RPMI7951 (cell line): Measurements from ENCODE around the gene RAB37. TPM values are rescaled to one million over a fixed set of nuclear protein-coding genes. Genes with fewer than 3 reads are reported as not detected.

ENCODE experiments used
- DNase-seq: peaks from one replicate; pipeline ENCODE4 v3.0.0-alpha.2; 2012; ENCODE audit warnings: low read depth
- total RNA-seq: library from RNA; depleted of rRNA; stranded (reverse); fragments of >200 nt; shearing (Covaris generic); gene quantifications from 2 replicates; pipeline ENCODE4 v1.2.3, GENCODE V29; 2014

Gene RAB37
- total RNA-seq, 1 experiment from 2014 or later: not detected

GRCh38 chr17:74728033-74728701 lies 8.9 kb upstream of the RAB37 start:
- no peak for DNase-seq

DNA sequence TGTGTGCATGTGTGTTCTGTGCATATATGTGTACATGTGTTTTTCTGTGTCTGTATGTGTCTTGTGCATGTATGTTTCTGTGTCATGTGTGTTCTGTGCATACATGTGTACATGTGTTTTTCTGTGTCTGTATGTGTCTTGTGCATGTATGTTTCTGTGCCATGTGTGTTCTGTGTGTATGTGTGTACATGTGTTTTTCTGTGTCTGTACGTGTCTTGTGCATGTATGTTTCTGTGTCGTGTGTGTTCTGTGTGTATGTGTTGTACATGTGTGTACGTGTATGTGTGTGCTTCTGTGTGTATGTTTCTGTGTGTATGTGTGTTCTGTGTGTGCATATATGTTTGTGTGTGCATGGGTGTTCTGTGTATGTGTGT lies 8.4 kb upstream of the RAB37 start:
- no peak for DNase-seq

DNA sequence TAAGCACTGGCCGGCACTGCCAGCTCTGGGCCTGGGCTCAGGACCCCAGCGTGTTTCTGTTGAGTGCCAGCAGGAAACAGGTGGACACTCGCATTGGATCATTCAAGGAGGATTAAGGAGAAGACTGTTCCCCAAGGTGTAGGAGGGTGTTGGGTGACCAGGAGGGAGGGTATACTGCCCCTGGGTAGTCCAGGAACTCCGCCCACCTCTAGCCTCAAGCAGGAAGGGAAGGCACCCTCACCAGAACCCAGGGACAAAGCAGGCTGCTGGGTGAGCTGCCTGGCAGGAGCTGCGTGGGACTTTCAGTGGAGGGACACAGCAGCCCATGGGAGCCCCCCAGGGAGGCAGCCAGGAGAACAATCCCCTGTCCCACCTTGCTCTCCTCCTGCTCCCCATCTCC lies 7.7 kb upstream of the RAB37 start:
- DNase-seq: no peak

DNA sequence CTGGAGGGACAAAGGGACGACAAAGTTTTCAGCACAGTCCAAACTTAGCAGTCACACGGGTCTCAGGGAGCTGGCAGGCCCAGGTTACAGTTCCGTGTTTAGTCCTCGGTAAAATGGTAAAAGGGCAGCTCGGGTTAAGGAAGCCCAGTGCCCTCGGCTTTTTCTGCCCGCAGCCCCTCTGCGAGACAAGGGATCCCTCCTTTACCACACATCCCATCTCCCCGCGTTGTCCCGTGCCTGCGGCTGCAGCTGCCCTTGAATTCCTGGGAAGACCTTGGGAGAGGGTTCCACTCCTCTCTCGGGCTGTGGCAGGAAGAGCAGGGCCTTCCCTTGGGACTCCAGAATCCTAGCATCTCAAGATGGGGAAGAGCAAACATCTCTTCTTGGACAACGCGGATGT lies 7.2 kb upstream of the RAB37 start:
- DNase-seq: no peak

- DNase-seq: peak; percentile 50
Measured at GRCh38 chr17:74730491-74731346, 6.3 kb upstream of the RAB37 start.

DNA sequence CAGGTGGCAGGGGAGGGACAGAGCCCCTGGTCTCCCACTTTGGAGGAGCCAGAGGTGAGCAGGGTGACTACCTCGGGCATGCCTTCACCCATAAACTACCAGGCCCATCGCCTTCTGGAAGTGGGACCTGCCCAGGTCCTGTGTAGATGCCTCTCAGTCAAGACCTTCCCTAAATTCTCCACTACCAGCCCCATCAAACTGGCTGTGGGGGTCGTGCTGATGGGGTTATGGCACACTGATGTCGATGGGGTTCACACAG lies 5.8 kb upstream of the RAB37 start:
- no peak for DNase-seq

- DNase-seq: no peak
Measured at GRCh38 chr17:74732042-74732867, 4.8 kb upstream of the RAB37 start.

GRCh38 chr17:74733365-74734122 lies 3.5 kb upstream of the RAB37 start:
- no peak for DNase-seq

DNA sequence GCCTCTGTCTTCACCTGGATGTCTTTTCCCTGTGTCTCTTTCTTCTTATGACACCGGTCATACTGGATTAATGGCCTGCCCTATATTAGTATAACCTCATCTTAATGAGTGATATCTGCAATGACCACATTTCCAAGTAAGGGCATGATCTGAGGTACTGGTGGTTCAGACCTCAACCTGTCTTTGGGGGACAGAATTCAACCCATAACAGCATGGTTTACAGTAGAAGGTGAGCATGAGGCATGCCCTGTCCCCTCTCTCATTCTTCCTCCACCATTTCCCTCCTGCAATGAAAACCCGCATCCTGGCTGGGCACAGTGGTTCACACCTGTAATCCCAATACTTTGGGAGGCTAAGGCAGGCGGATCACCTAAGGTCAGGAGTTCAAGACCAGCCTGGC lies 2.8 kb upstream of the RAB37 start:
- DNase-seq: no peak

DNA sequence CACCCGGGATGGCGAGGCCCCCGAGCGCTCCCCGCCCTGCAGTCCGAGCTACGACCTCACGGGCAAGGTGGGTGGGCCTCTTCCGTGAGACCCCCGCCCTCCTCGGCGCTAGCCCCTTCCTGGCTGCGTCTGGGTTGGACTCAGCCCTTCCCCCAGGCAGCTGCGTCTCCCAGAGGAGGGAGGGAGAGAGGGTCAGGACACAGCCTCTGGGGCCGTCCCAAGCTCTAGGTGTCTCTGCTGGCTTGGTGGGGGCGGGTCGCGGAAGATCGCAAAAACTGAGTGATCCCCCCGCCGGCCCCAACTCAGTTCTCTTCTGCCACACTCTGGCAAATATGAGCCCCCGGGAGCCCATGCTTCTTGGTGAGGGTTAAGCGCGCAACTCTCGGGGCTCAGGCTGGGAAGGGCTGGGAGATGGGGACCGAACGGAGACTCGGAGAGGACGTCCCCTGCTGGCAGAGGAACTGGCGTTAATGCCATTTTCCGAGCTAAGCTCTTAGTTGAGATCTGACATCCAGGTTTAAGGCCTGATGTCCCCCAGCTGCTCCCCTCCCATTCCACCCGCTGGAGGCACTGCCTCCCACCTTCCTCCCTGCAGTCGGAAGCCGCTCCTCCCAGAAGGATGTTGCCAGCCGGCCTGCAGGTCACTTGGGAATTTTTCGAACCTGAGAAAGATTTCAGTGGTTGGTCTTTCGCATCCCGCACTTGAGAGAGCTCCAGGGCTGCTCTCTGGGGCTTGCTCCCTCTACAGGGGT lies 419 bp downstream of the RAB37 start:
- no peak for DNase-seq

DNA sequence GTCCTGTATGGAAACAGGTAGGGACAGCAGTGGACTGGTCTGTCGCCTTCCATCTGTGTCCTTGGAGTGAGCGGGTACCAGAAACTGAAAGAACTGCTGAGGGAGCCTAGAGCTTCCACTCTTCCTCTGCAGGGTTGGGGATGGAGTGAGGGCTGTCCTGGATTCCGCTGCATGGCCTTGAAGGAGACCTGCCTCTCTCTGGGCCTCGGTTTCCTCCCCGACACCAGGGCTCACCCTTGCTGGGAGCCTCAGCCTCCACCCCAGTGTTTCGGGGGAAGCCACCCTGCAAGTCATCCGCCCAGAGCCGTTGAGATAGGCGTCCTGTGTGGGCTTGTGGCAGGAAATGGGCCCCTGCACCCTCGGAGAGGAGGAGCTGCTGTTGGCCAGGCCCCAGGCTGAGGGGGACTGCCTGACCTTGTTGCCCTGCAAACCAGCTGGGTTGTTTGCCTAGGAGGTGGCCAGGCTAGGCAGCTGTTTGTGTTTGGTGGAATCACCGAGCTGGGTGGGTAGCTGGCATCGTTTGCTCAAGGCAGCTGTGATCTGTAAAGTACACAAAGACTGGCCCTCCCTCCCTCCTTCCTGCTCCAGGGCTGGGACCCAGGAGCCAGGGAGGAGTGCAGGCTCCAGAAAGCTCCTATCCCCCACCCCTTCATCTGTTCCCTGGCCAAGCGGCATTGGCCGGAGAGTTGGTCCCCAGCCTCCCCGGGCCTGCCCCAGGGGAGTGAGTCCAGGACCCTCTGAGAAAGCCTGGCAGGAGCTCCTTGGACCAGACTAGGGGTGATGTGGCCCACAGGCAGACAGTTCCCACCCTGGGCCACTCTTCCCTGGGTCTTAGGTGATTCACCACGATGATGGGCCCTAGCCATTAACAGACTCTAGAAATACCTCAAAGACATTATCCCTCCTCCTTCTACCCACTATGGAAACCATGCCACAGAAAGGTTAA lies 1.3 kb downstream of the RAB37 start:
- DNase-seq: peak; percentile 17

- DNase-seq: no peak
Measured at GRCh38 chr17:74739227-74739831, 2.3 kb downstream of the RAB37 start.

GRCh38 chr17:74740173-74740572 lies 3.1 kb downstream of the RAB37 start:
- DNase-seq: no peak

DNA sequence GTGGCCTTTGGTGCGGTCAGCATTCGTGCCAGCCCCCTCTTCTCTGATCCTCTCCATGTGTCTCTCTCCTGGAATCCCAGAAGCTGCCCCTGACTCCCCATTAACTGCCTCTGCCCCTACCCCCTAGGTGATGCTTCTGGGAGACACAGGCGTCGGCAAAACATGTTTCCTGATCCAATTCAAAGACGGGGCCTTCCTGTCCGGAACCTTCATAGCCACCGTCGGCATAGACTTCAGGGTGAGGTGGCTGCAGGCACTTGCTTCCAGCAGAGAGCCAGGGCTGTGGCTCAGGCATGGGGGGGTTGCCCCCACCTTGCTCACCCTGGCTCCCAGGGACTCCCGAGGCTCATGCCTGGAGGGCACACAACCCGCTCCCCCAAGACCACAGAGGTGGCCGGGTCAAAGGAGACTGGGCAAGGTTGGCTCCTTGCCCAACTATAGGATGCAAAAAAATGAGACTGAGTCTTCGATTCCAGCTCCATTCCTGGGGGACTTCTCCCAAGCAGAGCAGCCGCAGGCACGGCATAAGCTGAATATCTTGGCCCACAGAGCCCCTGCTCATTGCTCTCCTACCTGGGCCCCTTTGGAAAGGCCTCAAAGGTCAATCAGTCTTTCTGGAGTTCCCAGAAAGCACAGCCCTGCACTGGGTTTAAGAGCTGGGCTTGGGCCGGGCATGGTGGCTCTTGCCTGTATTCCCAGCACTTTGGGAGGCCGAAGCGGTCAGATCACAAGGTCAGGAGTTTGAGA lies 3.8 kb downstream of the RAB37 start:
- no peak for DNase-seq

GRCh38 chr17:74742153-74742515 lies 5.1 kb downstream of the RAB37 start:
- DNase-seq: no peak

- DNase-seq: no peak
Measured at GRCh38 chr17:74742978-74743545, 6.0 kb downstream of the RAB37 start.

DNA sequence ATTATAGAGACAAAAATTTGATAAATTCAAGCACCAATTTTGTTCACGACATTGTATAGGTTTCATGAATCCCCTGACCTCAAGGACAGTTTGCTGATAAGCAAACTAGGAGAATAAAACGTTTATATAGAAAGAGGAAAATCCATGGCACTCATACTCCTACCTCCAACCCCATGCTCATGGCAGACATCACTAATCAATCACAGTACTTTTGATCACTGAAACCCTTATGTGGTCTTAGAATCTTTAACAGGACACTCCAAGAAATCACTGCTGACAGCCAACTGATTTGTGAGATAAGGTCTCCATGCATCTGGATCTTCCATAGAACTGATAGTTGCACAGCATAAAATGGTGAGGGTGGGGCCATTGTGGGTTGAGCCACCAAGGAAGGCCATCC lies 6.7 kb downstream of the RAB37 start:
- DNase-seq: no peak

- DNase-seq: no peak
Measured at GRCh38 chr17:74744349-74744713, 7.3 kb downstream of the RAB37 start.
